Activated naive CD8-positive, alpha-beta T cell treated with anti-CD3 and anti-CD28 coated beads, Interleukin-2, amount 10 ng/mL, durations not matched to agents 7 days and 5 days (primary cell): ENCODE data around the gene CTNND2. TPM values are rescaled to one million over a fixed set of nuclear protein-coding genes. Genes with fewer than 3 reads are reported as not detected.
"Not testable (repeated sequence)": the region's sequence is repeated elsewhere in the genome, so short reads cannot be mapped to it uniquely, and the experiment has no call there.

Source experiments
- ATAC-seq: fragments of 150-1000 bp; cut with Tn5 transposase; one replicate; pipeline ENCODE4 v1.10.0; 2021; ENCODE audit warnings: low read depth, moderate library complexity
- POLR2A ChIA-PET: fragments of 350-600 bp; sonication (Branson Sonifier 250); formaldehyde crosslinking; loops from one replicate; lab custom pipeline; 2021; ENCODE audit warnings: antibody characterized with exemption; lab: Charles Lee
- DNase-seq: peaks from one replicate; pipeline ENCODE4 v3.0.0; 2021
- H3K27ac Mint-ChIP-seq: one replicate; pipeline ENCODE4 v1.8.0; 2022; ENCODE audit warnings: mild to moderate bottlenecking, mixed read lengths
- H3K27me3 Mint-ChIP-seq: one replicate; pipeline ENCODE4 v1.8.0; 2022; ENCODE audit warnings: mild to moderate bottlenecking, moderate library complexity, mixed read lengths
- H3K36me3 Mint-ChIP-seq: one replicate; pipeline ENCODE4 v1.8.0; 2021; ENCODE audit warnings: mild to moderate bottlenecking, mixed read lengths
- H3K4me1 Mint-ChIP-seq: one replicate; pipeline ENCODE4 v1.8.0; 2021; ENCODE audit warnings: mixed read lengths
- H3K4me3 Mint-ChIP-seq: one replicate; pipeline ENCODE4 v1.8.0; 2022; ENCODE audit warnings: mild to moderate bottlenecking, moderate library complexity, mixed read lengths
- H3K9me3 Mint-ChIP-seq: one replicate; pipeline ENCODE4 v1.8.0; 2021; ENCODE audit warnings: mixed read lengths
- total RNA-seq, 2 experiments: library from RNA; stranded (reverse); gene quantifications; one replicate each; pipeline ENCODE4 v1.2.3, GENCODE V29; 2021

The CTNND2 gene
- total RNA-seq, 2 experiments from 2014 or later = not detected

- H3K9me3 Mint-ChIP-seq, H3K4me1 Mint-ChIP-seq, H3K27ac Mint-ChIP-seq, ATAC-seq, DNase-seq, H3K36me3 Mint-ChIP-seq, H3K27me3 Mint-ChIP-seq, POLR2A ChIA-PET, H3K4me3 Mint-ChIP-seq: not testable (repeated sequence)
These were observed 899.7 kb downstream of the CTNND2 start for GRCh38 chr5:11004523-11004922.

GRCh38 chr5:11000515-11001353 lies 903.5 kb downstream of the CTNND2 start:
- H3K36me3 Mint-ChIP-seq = no peaks in the 10 kb centered on the region
- no peak overlapping the region for H3K4me3 Mint-ChIP-seq
- peaks cover 8% of the 10 kb centered on the region for H3K27me3 Mint-ChIP-seq
- no peak overlapping the region for H3K27ac Mint-ChIP-seq
- DNase-seq = no peak
- POLR2A ChIA-PET = no interaction called here
- H3K4me1 Mint-ChIP-seq = no peaks in the 10 kb centered on the region
- no peaks in the 10 kb centered on the region for H3K9me3 Mint-ChIP-seq
- ATAC-seq = no peak

- Mint-ChIP-seq H3K4me1 (no peaks in the 10 kb centered on the region), H3K36me3 (no peaks in the 10 kb centered on the region), H3K9me3 (no peaks in the 10 kb centered on the region), H3K4me3 (no peak overlapping the region), H3K27me3 (peaks cover 3% of the 10 kb centered on the region), H3K27ac (no peak overlapping the region)
- DNase-seq (no peak), ATAC-seq (no peak)
- POLR2A ChIA-PET = no interaction called here
These were observed 904.5 kb downstream of the CTNND2 start for GRCh38 chr5:10999714-11000113.

GRCh38 chr5:10995891-10996290 lies 908.4 kb downstream of the CTNND2 start:
- POLR2A ChIA-PET = no interaction called here
- H3K9me3 Mint-ChIP-seq = no peaks in the 10 kb centered on the region
- H3K27me3 Mint-ChIP-seq = peaks cover 3% of the 10 kb centered on the region
- no peak overlapping the region for H3K4me3 Mint-ChIP-seq
- no peak for DNase-seq
- no peaks in the 10 kb centered on the region for H3K36me3 Mint-ChIP-seq
- H3K4me1 Mint-ChIP-seq = no peaks in the 10 kb centered on the region
- ATAC-seq = no peak
- H3K27ac Mint-ChIP-seq = no peak overlapping the region

- ATAC-seq (no peak), DNase-seq (no peak)
- POLR2A ChIA-PET = no interaction called here
- H3K36me3 Mint-ChIP-seq = no peaks in the 10 kb centered on the region
- H3K4me1 Mint-ChIP-seq = no peaks in the 10 kb centered on the region
- H3K9me3 Mint-ChIP-seq = no peaks in the 10 kb centered on the region
- H3K27ac Mint-ChIP-seq = no peak overlapping the region
- no peak overlapping the region for H3K4me3 Mint-ChIP-seq
- H3K27me3 Mint-ChIP-seq = peaks cover 4% of the 10 kb centered on the region
These were observed 909.9 kb downstream of the CTNND2 start for GRCh38 chr5:10994091-10994986.

GRCh38 chr5:10990634-10991033 lies 913.6 kb downstream of the CTNND2 start:
- Mint-ChIP-seq H3K36me3 (no peaks in the 10 kb centered on the region), H3K27me3 (peaks cover 10% of the 10 kb centered on the region), H3K4me1 (peaks cover 8% of the 10 kb centered on the region), H3K27ac (no peak overlapping the region), H3K9me3 (no peaks in the 10 kb centered on the region), H3K4me3 (no peak overlapping the region)
- POLR2A ChIA-PET = no interaction called here
- DNase-seq (no peak), ATAC-seq (no peak)

GRCh38 chr5:10989577-10990263 lies 914.5 kb downstream of the CTNND2 start:
- Mint-ChIP-seq H3K4me3 (no peak overlapping the region), H3K4me1 (peaks cover 8% of the 10 kb centered on the region), H3K9me3 (no peaks in the 10 kb centered on the region), H3K27ac (no peak overlapping the region), H3K27me3 (peaks cover 10% of the 10 kb centered on the region), H3K36me3 (no peaks in the 10 kb centered on the region)
- no peak for DNase-seq
- POLR2A ChIA-PET = no interaction called here
- ATAC-seq = no peak

- peak overlapping the region; percentile 53 for H3K4me3 Mint-ChIP-seq
- no peak for DNase-seq
- H3K4me1 Mint-ChIP-seq = peaks cover 8% of the 10 kb centered on the region
- no peak for ATAC-seq
- POLR2A ChIA-PET = no interaction called here
- no peak overlapping the region for H3K27ac Mint-ChIP-seq
- no peaks in the 10 kb centered on the region for H3K9me3 Mint-ChIP-seq
- peaks cover 10% of the 10 kb centered on the region for H3K27me3 Mint-ChIP-seq
- no peaks in the 10 kb centered on the region for H3K36me3 Mint-ChIP-seq
These were observed 915.6 kb downstream of the CTNND2 start for GRCh38 chr5:10988622-10989021.

GRCh38 chr5:10987925-10988504 lies 916.2 kb downstream of the CTNND2 start:
- ATAC-seq (peak; percentile 90), DNase-seq (peak; percentile 80)
- no peak overlapping the region for H3K27ac Mint-ChIP-seq
- peak overlapping the region; percentile 30 for H3K4me3 Mint-ChIP-seq
- no peaks in the 10 kb centered on the region for H3K36me3 Mint-ChIP-seq
- H3K4me1 Mint-ChIP-seq = peaks cover 8% of the 10 kb centered on the region
- H3K27me3 Mint-ChIP-seq = peaks cover 10% of the 10 kb centered on the region
- no peaks in the 10 kb centered on the region for H3K9me3 Mint-ChIP-seq
- POLR2A ChIA-PET = no interaction called here

- no peak overlapping the region for H3K4me3 Mint-ChIP-seq
- H3K27me3 Mint-ChIP-seq = peaks cover 7% of the 10 kb centered on the region
- H3K4me1 Mint-ChIP-seq = peaks cover 8% of the 10 kb centered on the region
- no peak for DNase-seq
- H3K9me3 Mint-ChIP-seq = no peaks in the 10 kb centered on the region
- no peaks in the 10 kb centered on the region for H3K36me3 Mint-ChIP-seq
- no peak overlapping the region for H3K27ac Mint-ChIP-seq
- POLR2A ChIA-PET = no interaction called here
- ATAC-seq = no peak
These were observed 916.8 kb downstream of the CTNND2 start for GRCh38 chr5:10987276-10987924.

GRCh38 chr5:10985721-10986110 lies 918.5 kb downstream of the CTNND2 start:
- Mint-ChIP-seq H3K4me3 (no peak overlapping the region), H3K36me3 (no peaks in the 10 kb centered on the region), H3K4me1 (peaks cover 8% of the 10 kb centered on the region), H3K27ac (no peak overlapping the region), H3K27me3 (peaks cover 7% of the 10 kb centered on the region), H3K9me3 (no peaks in the 10 kb centered on the region)
- DNase-seq (no peak), ATAC-seq (no peak)
- POLR2A ChIA-PET = no interaction called here

- DNase-seq (no peak), ATAC-seq (no peak)
- H3K4me3 Mint-ChIP-seq = no peak overlapping the region
- H3K9me3 Mint-ChIP-seq = no peaks in the 10 kb centered on the region
- peaks cover 8% of the 10 kb centered on the region for H3K4me1 Mint-ChIP-seq
- H3K27ac Mint-ChIP-seq = no peak overlapping the region
- POLR2A ChIA-PET = no interaction called here
- H3K36me3 Mint-ChIP-seq = no peaks in the 10 kb centered on the region
- H3K27me3 Mint-ChIP-seq = peaks cover 7% of the 10 kb centered on the region
These were observed 919.0 kb downstream of the CTNND2 start for GRCh38 chr5:10985091-10985720.
